Measurements from ENCODE around the gene ETV3. TPM values are rescaled to one million over a fixed set of nuclear protein-coding genes. Genes with fewer than 3 reads are reported as not detected.

Gene ETV3
- total RNA-seq, 1 donor from 2014 or later = 31.8 TPM

- Mint-ChIP-seq H3K9me3 (ENCODE audit: low read depth) (no peaks in the 10 kb centered on the region), H3K4me1 (ENCODE audit: low read depth) (peaks cover 39% of the 10 kb centered on the region), H3K27ac (no peak overlapping the region), H3K4me3 (ENCODE audit: low read depth) (no peak overlapping the region), H3K36me3 (ENCODE audit: insufficient read depth) (no peaks in the 10 kb centered on the region), H3K27me3 (peaks cover 32% of the 10 kb centered on the region)
- no peak for DNase-seq (ENCODE audit: low spot score, unreplicated experiment)
- TF ChIP-seq CTCF (IDR thresholded peaks at IDR 0.05; ENCODE audit: unreplicated experiment) = no peak
These were observed 20.8 kb upstream of the ETV3 start for GRCh38 chr1:157158967-157159366.

- no peaks in the 10 kb centered on the region for H3K9me3 Mint-ChIP-seq (ENCODE audit: low read depth)
- no peaks in the 10 kb centered on the region for H3K36me3 Mint-ChIP-seq (ENCODE audit: insufficient read depth)
- H3K4me1 Mint-ChIP-seq (ENCODE audit: low read depth) = peaks cover 39% of the 10 kb centered on the region
- no peak overlapping the region for H3K27ac Mint-ChIP-seq
- H3K27me3 Mint-ChIP-seq = peaks cover 29% of the 10 kb centered on the region
- TF ChIP-seq CTCF (IDR thresholded peaks at IDR 0.05; ENCODE audit: unreplicated experiment) = no peak
- no peak overlapping the region for H3K4me3 Mint-ChIP-seq (ENCODE audit: low read depth)
- DNase-seq (ENCODE audit: low spot score, unreplicated experiment) = no peak
These were observed 19.5 kb upstream of the ETV3 start for GRCh38 chr1:157157501-157158190.

GRCh38 chr1:157156058-157156541 lies 17.9 kb upstream of the ETV3 start:
- TF ChIP-seq CTCF (IDR thresholded peaks at IDR 0.05; ENCODE audit: unreplicated experiment) = peak; percentile 99
- Mint-ChIP-seq H3K36me3 (ENCODE audit: insufficient read depth) (no peaks in the 10 kb centered on the region), H3K4me1 (ENCODE audit: low read depth) (peaks cover 30% of the 10 kb centered on the region), H3K4me3 (ENCODE audit: low read depth) (peak overlapping the region; percentile 62), H3K27me3 (peaks cover 24% of the 10 kb centered on the region), H3K27ac (peak overlapping the region; percentile 17), H3K9me3 (ENCODE audit: low read depth) (no peaks in the 10 kb centered on the region)
- DNase-seq (ENCODE audit: low spot score, unreplicated experiment) = peak; percentile 81

GRCh38 chr1:157155658-157156057 lies 17.5 kb upstream of the ETV3 start:
- Mint-ChIP-seq H3K9me3 (ENCODE audit: low read depth) (no peaks in the 10 kb centered on the region), H3K36me3 (ENCODE audit: insufficient read depth) (no peaks in the 10 kb centered on the region), H3K27me3 (peaks cover 24% of the 10 kb centered on the region), H3K4me3 (ENCODE audit: low read depth) (peak overlapping the region; percentile 62), H3K4me1 (ENCODE audit: low read depth) (peaks cover 30% of the 10 kb centered on the region), H3K27ac (peak overlapping the region; percentile 63)
- no peak for DNase-seq (ENCODE audit: low spot score, unreplicated experiment)
- TF ChIP-seq CTCF (IDR thresholded peaks at IDR 0.05; ENCODE audit: unreplicated experiment) = no peak

GRCh38 chr1:157154940-157155514 lies 16.8 kb upstream of the ETV3 start:
- Mint-ChIP-seq H3K4me1 (ENCODE audit: low read depth) (peaks cover 30% of the 10 kb centered on the region), H3K4me3 (ENCODE audit: low read depth) (no peak overlapping the region), H3K27ac (peak overlapping the region; percentile 23), H3K9me3 (ENCODE audit: low read depth) (no peaks in the 10 kb centered on the region), H3K36me3 (ENCODE audit: insufficient read depth) (no peaks in the 10 kb centered on the region), H3K27me3 (peaks cover 24% of the 10 kb centered on the region)
- TF ChIP-seq CTCF (IDR thresholded peaks at IDR 0.05; ENCODE audit: unreplicated experiment) = no peak
- no peak for DNase-seq (ENCODE audit: low spot score, unreplicated experiment)
